Measurements from ENCODE around the gene KCNN3.

Gene KCNN3

DNA sequence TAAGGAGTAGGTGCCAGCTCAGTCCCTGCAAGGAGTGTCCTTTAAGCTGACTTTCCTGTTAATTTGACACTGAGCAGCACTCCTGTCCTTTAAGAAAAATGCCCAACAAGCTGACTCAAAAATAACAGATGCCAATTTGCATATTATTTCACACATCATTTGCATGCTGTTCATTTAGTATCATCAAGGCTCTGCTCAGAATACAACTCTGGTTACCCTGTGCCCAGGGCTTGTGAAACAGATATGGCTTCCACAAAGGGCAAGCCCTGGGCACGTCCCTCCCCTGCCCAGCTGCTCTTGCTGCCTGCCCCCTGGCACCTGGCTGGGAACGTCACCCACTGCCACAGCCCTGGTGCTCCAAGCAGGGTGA lies 10.3 kb downstream of the KCNN3 start:
- DNase-seq: no peak

DNA sequence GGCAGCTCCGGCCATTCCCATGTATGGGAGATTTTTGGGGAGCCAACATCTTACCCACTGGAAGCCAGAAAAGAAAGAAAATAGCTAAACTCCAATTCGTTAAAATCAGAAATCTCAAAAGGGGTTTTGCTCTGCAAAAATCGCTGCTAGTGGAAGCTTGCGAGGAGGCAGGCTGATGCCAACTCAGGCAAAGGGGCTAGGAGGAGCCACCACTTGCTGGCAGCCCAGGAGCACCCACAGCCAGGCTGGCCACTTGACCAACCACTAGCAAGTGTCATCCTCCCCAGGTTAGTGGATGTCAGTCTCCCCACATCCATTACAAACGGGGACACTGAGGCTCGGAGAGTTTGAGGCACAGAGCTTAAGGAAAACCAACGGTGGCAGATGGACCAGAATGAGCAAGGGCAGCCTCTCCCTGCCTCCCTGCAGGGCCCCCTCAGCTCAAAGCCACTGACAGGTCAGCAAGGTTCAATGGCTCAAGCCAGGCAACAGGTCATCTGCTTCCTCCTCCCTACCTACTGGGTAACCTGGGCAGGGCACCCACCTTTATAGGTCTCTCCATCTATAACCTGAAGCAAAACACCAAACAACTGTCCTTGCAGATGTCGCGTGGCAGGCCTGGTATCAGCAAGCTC lies 10.8 kb downstream of the KCNN3 start:
- DNase-seq: no peak

DNA sequence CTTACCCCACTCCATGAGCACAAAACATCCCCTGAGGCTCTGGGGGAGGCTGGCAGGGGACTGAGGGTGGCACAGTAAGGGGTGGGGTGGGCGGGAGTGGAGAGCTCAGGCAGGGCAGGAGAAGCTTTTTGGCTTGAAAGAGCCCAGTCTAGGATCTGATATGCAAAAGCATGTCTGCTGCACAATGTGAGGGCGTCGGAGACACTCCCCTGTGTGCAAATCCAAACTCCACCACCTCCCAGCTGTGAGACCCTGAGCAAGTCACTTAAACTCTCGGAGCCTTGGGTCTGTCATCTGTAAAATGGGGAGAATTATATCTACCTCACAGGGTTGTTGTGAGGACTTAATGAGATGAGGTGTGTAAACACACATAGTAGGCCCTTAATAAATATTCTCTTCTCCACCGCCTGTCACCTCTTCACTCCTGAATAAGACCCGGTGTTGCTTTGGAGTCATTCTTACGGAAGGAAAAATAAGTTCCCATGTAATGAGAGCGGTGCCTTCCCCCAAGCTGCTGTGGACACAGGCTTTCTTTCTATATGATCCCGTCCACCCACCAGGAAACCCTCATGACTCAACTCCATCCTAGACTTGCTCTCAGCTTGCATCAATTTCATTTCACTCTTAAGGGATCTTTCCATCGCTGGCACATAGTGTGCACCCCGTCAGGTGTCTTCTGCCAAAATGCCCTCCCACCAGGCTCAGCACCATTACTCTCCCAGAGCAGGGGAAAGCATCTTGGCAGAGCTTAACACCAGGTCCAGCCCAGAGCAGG lies 12.5 kb downstream of the KCNN3 start:
- DNase-seq: peak; percentile 24

DNA sequence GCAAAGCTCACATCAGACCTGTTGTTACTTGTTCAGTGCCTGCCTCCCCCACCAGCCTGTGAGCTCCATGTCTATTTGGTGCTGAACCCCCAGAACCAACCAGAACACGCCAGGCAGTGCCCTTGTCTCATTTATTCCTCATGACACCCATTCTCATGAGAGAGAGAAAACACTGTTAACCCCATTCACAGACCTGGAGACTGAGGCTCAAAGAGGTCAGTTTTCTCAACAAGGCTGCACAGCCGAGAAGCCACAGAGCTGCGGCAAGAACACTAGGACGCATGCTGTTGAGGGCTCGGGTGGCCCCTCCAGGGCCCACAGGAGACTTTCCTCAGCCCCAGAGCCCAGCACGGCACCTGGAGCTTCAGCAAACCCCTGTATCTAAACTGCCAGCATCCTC lies 13.1 kb downstream of the KCNN3 start:
- DNase-seq: no peak

DNA sequence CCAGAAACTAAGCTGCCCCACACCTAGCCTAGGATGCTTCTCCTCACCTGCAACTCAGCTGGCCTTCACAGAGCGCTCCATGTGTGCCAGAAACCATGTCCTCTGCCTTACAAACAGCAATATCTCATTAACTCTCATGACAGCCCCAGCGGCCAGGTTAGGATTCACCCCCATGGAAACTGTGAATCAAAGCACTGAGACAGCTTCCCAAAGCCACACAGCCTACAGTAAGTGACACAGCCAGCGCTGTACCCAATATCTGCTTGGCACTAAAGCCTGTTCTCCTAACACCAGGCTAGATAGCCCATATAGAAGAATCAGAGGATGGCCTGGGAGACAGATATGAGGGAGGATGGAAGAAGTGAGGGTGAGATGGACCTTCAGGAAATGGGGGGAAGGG lies 13.5 kb downstream of the KCNN3 start:
- peak; percentile 30 for DNase-seq

DNA sequence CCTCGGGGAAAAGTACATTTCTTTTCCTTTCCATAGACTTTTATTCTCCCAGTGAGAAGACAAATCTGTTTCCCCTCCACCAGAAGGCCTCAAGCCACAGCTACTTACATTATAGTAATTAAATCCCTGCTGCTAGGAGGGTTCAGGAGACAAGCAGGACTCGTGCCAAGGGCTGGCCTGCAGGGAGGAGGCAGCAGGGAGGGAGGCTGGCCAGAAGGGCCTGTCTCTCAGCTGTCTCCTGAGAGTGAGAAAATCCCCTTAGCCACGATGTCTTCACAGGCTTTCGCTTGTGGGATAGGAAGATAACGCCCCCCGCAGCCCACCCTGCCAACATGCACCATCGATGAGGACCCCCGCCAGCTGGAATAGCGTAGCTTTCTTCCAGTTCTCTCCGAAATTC lies 14.0 kb downstream of the KCNN3 start:
- DNase-seq: no peak

DNA sequence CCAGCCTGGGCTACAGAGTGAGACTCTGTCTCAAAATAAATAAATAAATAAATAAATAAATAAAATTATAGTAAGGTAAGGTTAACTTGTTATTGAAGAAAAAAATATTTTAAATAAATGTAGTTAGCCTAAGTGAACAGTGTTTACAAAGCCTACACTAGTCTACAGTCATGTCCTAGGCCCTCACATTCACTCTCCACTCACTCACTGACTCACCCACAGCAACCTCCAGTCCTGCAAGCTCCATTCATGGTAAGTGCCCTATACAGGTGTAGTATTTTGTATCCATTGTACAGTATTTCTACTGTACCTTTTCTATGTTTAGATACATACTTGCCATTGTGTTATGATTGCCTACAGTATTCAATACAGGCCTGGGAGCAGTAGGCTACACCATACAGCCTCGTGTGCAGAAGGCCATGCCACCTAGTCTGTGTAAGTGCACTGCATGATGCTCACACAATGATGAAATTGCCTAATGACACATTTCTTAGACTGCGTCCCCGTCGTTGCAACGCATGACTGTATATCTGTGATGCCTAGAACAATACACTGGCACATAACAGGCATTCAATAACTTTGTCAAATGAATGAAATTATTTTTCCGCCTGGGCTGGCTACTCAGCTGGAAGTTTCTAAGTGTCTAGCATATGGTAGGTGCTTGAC lies 14.8 kb downstream of the KCNN3 start:
- no peak for DNase-seq

DNA sequence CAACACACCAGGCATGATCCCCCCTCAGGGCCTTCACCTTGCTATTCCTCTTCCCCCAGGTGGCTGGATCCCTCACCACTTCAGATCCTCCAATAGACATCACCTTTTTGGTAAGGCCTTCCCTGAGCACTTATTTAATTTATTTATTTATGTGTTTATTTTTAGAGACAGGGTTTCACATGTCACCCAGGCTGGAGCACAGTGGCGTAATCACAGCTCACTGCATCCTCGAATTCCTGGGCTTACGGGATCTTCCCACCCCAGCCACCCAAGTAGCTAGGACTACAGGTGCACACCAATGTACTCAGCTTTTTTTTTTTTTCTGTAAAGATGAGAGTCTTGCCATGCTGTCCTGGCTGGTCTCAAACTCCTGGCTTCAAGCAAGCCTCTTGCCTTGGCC lies 17.2 kb downstream of the KCNN3 start:
- no peak for DNase-seq

DNA sequence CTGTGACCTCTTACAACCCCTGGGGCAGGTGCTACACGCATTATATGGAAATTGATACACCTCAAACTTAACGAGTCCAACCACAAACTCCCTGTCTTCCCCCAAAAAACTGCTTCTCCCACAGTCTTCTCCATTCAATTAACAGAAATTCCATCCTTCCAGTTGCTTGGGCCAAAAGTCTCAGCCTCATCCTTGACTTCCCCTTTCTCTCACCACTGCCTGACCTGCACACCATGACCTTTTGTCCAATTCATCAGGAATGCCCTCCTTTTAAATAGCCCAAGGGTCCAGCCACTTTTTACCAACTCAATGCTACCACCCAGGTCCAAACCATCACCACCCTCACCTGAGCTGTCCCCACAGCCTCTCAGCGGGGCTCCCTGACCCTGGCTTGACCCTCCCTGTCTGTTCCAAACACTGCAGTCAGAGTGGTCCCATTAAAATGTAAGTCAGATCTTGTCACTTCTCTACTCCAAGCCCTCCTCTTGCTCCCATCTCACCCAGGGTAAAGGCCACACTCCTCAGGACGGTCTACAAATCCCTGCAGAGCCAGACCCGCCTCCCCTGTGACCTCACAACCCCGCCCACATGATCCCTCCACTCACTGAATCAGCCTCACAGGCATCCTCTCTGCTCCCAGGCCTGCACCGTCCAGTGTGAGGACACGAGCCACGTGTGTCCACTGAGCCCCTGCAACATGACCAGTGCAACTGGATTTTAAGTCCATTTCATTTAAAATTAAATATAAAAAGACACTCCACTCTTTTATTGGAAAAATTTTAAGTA lies 18.5 kb downstream of the KCNN3 start:
- no peak for DNase-seq

DNA sequence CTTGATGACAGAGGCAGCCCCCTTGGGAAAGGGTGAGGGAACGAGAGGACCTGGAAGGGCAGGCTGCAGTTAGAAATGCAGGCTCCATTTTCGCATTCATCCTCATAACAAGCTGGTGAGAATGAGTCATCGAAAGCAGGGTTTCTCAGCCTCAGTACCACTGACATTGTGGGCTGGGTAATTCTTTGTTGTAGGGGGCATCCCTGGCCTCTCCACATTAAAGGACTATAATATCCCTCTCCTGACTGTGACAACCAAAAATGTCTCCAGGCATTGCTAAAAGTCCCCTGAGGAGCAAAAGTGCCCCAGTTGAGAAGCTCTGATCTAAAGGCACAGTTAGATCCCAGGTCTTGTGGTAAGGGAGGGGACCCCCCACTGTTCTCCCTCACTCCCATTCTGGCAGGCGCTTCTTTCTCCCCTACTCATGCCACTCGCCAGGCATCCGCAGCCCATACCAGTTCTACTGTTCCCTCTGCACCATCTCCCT lies 20.4 kb downstream of the KCNN3 start:
- DNase-seq: peak; percentile 56

DNA sequence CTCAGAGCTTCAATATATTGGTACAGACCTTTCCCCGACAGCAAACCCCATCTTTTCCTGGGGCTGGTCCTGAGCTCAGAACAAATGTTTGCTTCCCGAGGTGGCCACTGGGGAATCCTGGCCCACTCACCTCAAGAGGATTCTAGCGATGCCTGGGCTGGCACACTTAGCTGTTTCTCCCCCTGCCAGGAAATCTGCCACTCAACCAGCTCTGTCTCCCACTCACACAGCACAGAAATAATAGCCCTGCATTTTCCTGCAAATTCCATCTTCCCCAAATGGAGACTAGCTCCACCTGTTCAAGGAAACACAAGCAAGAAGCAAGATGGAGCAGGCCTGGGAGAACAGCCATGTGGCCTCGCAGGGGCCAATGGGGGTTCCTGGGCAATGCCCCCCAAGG lies 21.1 kb downstream of the KCNN3 start:
- DNase-seq: no peak

DNA sequence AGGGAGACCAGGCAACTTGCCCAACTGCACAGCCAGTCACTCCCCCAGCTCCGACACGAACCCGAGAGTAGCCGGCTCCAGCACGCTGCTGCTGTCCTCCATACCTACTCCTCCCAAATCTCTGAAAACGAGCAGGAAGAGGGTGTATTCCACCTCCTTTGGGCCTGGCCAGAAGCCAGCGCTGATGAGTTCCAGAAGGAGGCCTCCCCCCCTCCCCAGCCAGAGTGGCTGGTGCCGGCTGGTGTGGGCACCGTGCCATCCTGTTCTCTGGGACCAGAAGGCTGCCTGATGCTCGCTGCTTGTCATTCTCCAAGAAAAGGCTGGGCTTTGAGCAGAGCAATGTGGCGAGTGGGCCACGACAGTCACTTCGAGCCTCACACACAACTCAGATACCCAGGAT lies 22.2 kb downstream of the KCNN3 start:
- DNase-seq: no peak

DNA sequence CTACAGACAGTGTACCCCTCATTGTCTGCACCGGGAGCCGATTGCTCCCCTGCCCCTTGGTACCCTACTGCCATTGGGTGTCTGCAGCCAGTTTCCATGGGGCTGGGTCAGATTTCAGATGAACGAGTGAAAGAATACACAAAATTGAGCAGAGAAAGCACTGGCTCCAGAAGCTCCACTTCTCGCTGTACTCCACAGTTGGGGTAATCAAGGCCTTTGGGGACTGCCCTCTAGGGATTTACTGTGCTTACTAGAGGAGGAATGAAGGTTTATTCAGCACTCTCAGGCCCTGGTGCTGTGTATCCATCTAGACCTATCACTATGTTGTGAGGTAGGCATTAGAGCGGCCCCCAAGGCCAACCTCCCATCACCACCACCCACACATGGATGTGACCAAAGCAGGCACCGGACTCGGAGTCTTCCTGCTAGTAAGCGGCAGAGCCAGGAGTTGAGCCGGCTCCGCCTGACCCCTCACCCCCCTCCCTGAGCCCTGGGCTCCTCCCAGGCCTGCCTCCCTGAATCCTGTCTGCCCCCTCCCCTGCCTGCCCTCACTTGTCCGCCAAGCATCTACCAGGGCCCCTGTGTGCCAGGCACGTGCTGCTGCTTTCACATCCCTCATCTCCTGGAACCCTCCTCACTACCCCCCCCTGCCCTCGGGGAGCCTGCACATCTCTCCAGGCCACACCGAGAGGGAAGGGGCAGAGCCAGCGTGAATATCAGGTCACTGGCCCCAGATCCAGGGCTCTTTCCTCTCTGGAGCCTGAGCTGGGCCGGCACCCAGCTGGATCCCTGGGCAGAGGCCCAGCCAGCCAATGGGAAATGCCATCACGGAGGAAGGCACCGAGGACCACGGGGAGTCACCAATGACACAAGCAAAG lies 23.3 kb downstream of the KCNN3 start:
- DNase-seq: no peak

DNA sequence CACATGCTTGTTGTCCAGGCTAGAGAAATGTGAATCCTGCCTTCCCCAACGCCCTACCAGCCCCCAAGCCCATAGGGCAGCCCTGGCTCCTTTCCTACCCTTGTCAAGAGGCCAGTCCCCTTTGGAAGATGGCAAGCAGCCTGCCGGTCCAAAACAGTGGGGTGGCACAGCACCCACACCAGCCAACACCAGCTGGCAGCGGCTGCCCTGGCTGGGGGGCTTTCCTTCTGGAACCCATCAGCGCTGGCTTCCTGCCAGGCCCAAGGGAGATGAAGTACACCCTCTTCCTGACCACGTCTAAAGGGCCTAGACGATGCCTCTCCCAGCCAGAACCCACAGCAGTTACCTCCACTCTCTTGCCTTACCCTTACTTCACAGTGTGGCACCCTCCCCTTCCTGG lies 24.2 kb downstream of the KCNN3 start:
- DNase-seq: no peak

DNA sequence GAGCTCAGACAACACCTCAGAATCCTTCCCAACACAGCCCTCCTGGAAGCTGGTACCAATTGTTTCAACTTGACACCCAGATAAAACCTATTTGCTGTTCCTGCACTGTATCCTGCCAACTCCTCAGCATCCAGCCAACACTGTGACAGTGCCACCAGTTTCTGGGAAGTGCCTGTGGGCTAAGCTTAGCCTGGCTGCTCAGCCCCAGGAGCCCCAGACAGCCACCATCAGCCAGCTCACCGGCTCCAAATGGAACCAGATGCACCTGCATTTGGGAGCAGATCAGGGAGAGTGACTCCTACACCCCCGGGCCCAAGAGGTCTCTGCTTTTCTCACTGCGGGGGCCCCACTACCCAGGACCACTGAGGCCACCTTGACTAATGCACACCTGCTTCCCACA lies 24.9 kb downstream of the KCNN3 start:
- no peak for DNase-seq

DNA sequence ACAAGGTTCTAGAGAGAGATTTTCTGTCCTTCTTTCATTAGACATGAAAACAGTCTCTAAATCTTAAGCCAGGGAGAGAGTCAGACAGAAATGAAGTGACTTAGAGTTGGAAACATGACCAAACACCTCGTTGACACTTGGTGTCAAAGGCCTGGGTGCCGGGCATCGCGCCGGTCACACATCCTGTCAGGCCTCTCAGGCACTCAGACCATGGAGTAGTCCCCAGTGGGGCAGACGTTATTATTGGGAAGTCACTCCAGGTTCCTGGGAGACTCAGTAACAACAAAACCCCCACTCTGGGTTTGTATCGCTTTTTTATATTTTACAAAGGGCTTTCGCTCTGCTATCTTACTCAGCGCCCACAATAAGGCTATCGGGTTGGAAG lies 25.8 kb downstream of the KCNN3 start:
- no peak for DNase-seq

DNA sequence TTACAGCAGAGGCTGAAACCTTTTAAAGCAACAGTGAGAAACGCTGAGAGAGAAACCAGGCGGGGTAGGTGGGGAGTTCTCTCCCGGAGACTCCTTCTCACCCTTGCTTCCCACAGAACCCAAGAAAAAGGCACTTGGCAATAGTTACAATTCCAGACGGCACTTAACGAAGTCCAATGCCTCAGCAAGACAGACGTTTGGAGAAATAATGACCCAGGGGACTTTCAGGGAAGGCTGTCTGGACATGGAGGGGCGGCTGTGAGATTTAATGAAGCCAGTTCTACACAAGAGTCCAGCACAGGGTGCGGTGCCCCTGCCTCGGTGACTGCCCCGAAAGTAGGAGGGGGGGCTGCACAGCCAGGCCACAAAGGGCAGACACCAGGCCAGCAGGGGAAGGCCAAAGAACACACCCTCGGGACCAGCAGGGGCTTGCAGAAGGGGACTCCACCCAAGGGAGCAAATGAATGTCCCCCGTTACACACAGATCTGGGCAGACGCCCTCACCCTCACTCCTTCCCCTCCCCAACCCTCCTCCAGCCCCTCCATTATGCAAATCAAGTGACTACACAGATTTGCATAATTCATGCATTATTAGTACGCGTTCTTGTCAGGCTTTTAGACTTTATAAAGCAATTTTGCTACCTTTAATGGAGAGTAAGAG lies 26.3 kb downstream of the KCNN3 start:
- DNase-seq: no peak

DNA sequence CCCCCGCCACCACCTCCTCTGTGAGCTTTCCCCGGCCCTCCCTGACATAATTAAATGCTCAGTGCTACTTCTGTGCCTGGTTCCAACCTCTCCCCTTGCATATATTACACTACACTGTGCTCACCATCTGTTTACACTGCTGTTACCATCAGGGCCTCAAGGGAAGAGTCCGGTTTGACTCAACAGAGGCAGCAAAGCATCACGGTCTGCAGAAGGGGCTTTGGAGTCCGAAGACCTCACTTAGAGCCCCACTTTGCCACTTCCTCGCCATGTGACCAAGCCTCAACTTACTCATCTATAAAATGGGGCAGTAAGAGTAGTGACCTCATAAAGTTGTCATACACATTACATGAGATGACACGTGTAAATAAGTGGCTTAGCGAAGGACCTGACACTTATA lies 27.4 kb downstream of the KCNN3 start:
- no peak for DNase-seq

DNA sequence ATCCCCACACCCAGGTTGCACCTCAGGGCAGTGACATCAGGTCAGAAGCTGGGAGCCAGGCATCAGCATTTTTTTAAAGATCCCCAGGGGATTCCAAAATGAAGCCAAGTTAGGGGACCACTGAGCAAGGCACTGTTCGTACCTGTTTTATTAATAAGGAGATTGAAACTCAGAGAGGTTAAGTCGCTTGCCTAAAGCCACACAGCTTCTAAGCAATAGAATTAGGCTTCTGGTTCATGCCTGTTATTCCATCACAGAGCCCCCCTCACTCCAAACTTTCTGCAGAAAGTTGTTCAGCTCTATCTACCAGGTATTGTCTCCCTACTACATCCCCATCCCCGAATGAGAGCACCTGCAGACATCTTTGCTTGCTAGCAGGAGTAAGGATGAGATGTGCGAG lies 28.7 kb downstream of the KCNN3 start:
- no peak for DNase-seq

DNA sequence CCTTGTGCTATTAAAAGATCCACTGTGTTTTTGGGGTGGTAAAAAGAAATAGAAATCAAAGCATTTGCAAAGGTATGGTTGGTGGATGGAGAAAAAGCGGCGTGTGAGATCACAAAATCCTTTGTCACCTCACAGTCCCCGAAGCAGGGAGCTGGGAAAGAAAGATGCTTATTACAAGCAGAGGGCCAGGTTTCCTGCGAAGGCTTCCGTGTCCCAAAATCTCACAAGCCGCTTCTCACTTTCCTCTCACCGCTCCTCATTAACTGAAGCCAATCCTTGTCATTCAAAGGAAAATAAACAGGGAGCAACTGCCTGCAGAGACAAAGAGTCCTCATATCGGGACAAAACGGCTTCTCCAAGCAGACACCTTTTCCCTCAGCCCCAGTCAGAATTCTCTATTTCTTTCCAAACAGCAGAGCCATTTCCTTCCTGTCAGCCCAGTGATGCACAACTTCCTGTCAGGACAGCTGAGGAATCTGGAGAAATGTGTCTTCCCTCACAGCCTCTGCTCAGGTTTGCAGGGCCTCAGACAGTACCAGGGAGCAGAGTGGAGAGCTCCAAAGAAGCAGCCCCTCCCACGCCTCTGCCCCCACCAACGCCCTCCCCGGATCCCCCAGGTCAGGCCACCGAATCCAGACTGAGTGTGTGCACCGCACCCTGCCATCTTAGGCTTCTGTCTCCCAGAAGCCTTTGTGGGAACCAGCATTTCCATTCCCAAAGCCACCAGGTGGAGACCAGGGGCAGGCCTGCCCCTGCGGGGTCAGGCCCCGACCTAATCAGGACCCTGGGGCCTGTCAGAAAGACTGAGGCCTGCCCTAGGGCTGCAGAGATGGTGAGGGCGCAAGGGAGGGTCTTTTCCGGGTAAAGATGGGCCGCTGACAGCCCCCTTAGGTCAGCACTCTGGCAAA lies 29.6 kb downstream of the KCNN3 start:
- no peak for DNase-seq

DNA sequence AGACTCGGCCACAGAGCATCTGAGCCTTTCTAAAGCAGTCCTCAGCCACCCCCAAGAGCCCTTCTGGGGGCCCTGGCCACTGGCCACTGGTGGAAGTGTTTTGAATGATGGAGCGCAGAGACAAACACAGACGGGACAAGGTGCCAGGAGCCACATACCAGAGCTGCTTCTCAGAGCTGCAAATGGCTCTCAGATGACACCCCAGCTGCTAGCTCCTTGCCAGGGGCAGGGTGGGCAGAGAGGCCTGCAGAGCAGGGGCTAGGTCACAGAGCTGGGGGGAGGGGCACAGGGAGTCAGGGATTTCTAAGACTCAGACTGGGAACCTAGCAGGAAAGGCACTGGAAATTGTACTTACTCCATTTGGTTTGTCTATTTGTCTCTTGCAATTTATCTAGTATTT lies 30.4 kb downstream of the KCNN3 start:
- DNase-seq: no peak
